ENCODE results near the gene TEX38. TPM values are rescaled to one million over a fixed set of nuclear protein-coding genes. Genes with fewer than 3 reads are reported as not detected.
A peak's percentile ranks its signal among the peaks of the same experiment; 100 is the strongest.

The TEX38 gene
- total RNA-seq, 4 donors from 2014 or later, result not detected

GRCh38 chr1:46679789-46680573, 8.3 kb downstream of the TEX38 start:
- WGBS, 2 donors, result 94 to 95% methylated on average over 6 of the region's 6 CpGs
- TF ChIP-seq POLR2A (IDR thresholded peaks at IDR 0.05) (no peak), CTCF (IDR thresholded peaks at IDR 0.05) (no peak)
- no peak for DNase-seq

GRCh38 chr1:46681333-46682034, 9.8 kb downstream of the TEX38 start:
- H3K27me3 ChIP-seq, result no peaks in the 10 kb centered on the region
- peaks cover 0 to 7% (median 2%) of the 10 kb centered on the region in 3 donors for H3K4me1 ChIP-seq
- H3K27ac ChIP-seq, result no peak overlapping the region
- H3K36me3 ChIP-seq, result peaks cover 20 to 100% (median 37%) of the 10 kb centered on the region in 3 donors
- H3K9me3 ChIP-seq, result no peaks in the 10 kb centered on the region
- 67 to 89% methylated on average over 1 of the region's 1 CpG for WGBS, 2 donors
- TF ChIP-seq POLR2A (IDR thresholded peaks at IDR 0.05) (no peak), CTCF (IDR thresholded peaks at IDR 0.05) (no peak)
- no peak for DNase-seq
- intact Hi-C loops (cut with DNase I), result no loop called here
- H3K4me3 ChIP-seq, result no peak overlapping the region

More at GRCh38 chr1:46679789-46680573, 8.3 kb downstream of the TEX38 start:
- intact Hi-C loops (cut with DNase I), result no loop called here
- Histone ChIP-seq H3K4me3 (no peak overlapping the region), H3K9me3 (no peaks in the 10 kb centered on the region), H3K27ac (no peak overlapping the region), H3K27me3 (no peaks in the 10 kb centered on the region), H3K36me3 (peaks cover 20 to 100% (median 37%) of the 10 kb centered on the region in 3 donors), H3K4me1 (no peaks in the 10 kb centered on the region)

- no peak for DNase-seq
- intact Hi-C loops (cut with DNase I), result no loop called here
- H3K27ac ChIP-seq, result no peak overlapping the region
- no peaks in the 10 kb centered on the region for H3K9me3 ChIP-seq
- no peak for TF ChIP-seq POLR2A (IDR thresholded peaks at IDR 0.05)
- TF ChIP-seq CTCF (IDR thresholded peaks at IDR 0.05), result no peak
- H3K27me3 ChIP-seq, result no peaks in the 10 kb centered on the region
- 55 to 63% methylated on average over 1 of the region's 1 CpG for WGBS, 2 donors
- H3K4me3 ChIP-seq, result no peak overlapping the region
- H3K4me1 ChIP-seq, result peaks cover 0 to 13% (median 8%) of the 10 kb centered on the region in 3 donors
- H3K36me3 ChIP-seq, result peaks cover 20 to 99% (median 37%) of the 10 kb centered on the region in 3 donors
Observed at GRCh38 chr1:46682064-46682463, 10.4 kb downstream of the TEX38 start.

- H3K4me3 ChIP-seq, result no peak overlapping the region
- no peaks in the 10 kb centered on the region for H3K27me3 ChIP-seq
- H3K27ac ChIP-seq, result no peak overlapping the region
- H3K4me1 ChIP-seq, result peaks cover 0 to 39% (median 19%) of the 10 kb centered on the region in 3 donors
- peaks cover 20 to 95% (median 45%) of the 10 kb centered on the region in 3 donors for H3K36me3 ChIP-seq
- WGBS, 2 donors, result 94 to 98% methylated on average over 2 of the region's 2 CpGs
- intact Hi-C loops (cut with DNase I), result no loop called here
- no peak for TF ChIP-seq CTCF (IDR thresholded peaks at IDR 0.05)
- TF ChIP-seq POLR2A (IDR thresholded peaks at IDR 0.05), result no peak
- H3K9me3 ChIP-seq, result no peaks in the 10 kb centered on the region
- DNase-seq, result no peak
Observed at GRCh38 chr1:46684670-46685069, 13.0 kb downstream of the TEX38 start.

GRCh38 chr1:46686255-46686654, 14.6 kb downstream of the TEX38 start:
- Histone ChIP-seq H3K27me3 (no peaks in the 10 kb centered on the region), H3K9me3 (no peaks in the 10 kb centered on the region), H3K36me3 (peaks cover 11 to 95% (median 36%) of the 10 kb centered on the region in 3 donors), H3K27ac (peak overlapping the region in 3 of 4 donors; percentile 47 to 78 (median 75)), H3K4me3 (no peak overlapping the region), H3K4me1 (peaks cover 0 to 52% (median 19%) of the 10 kb centered on the region in 3 donors)
- WGBS, 2 donors, result 36 to 52% methylated on average over 1 of the region's 1 CpG
- intact Hi-C loops (cut with DNase I), result no loop called here
- TF ChIP-seq POLR2A (IDR thresholded peaks at IDR 0.05), result no peak
- TF ChIP-seq CTCF (IDR thresholded peaks at IDR 0.05), result no peak
- no peak for DNase-seq
